MV-4-11 (cell line): ENCODE results near the gene MYL3.
"Not testable (repeated sequence)": the region's sequence is repeated elsewhere in the genome, so short reads cannot be mapped to it uniquely, and the experiment has no call there.

Source experiments
- DNase-seq: peaks from one replicate; lab custom pipeline; 2025; lab: John Stamatoyannopoulos, UW

MYL3 gene

GRCh38 chr3:46863261-46863782 is at the start of gene MYL3:
MYL3 (minus strand) TSS chr3:46863444; CDS start chr3:46863390, 54 bp downstream.
- DNase-seq, result no peak

- DNase-seq, result no peak
These were observed 49.7 kb upstream of the MYL3 start for GRCh38 chr3:46912986-46913385.

- DNase-seq, result not testable (repeated sequence)
These were observed 47.7 kb upstream of the MYL3 start for GRCh38 chr3:46910914-46911313.

GRCh38 chr3:46910166-46910760 is 47.0 kb upstream of the MYL3 start:
- DNase-seq, result no peak

- peak; percentile 83 for DNase-seq
These were observed 46.4 kb upstream of the MYL3 start for GRCh38 chr3:46909535-46910161.

- no peak for DNase-seq
These were observed 45.8 kb upstream of the MYL3 start for GRCh38 chr3:46908986-46909534.

GRCh38 chr3:46908294-46908985 is 45.2 kb upstream of the MYL3 start:
- DNase-seq, result no peak

GRCh38 chr3:46907960-46908293 is 44.7 kb upstream of the MYL3 start:
- no peak for DNase-seq

- DNase-seq, result no peak
These were observed 44.0 kb upstream of the MYL3 start for GRCh38 chr3:46907271-46907670.

- no peak for DNase-seq
These were observed 43.3 kb upstream of the MYL3 start for GRCh38 chr3:46906471-46907058.

GRCh38 chr3:46905661-46906451 is 42.6 kb upstream of the MYL3 start:
- no peak for DNase-seq

GRCh38 chr3:46905213-46905560 is 41.9 kb upstream of the MYL3 start:
- DNase-seq, result no peak

GRCh38 chr3:46904303-46905212 is 41.3 kb upstream of the MYL3 start:
- no peak for DNase-seq

GRCh38 chr3:46903341-46904302 is 40.4 kb upstream of the MYL3 start:
- peak; percentile 37 for DNase-seq

- DNase-seq, result no peak
These were observed 39.0 kb upstream of the MYL3 start for GRCh38 chr3:46902188-46902631.

GRCh38 chr3:46901591-46902187 is 38.4 kb upstream of the MYL3 start:
- DNase-seq, result no peak

GRCh38 chr3:46901061-46901460 is 37.8 kb upstream of the MYL3 start:
- no peak for DNase-seq

- no peak for DNase-seq
These were observed 37.1 kb upstream of the MYL3 start for GRCh38 chr3:46900356-46900755.

- no peak for DNase-seq
These were observed 36.7 kb upstream of the MYL3 start for GRCh38 chr3:46900007-46900292.
